Ishikawa (cell line): ENCODE data around the gene BTBD9.

Experiments used
- CEBPB ChIP-seq: IDR thresholded peaks from 2 replicates; pipeline ENCODE4 v1.6.1; 2012
- CREB1 ChIP-seq: IDR thresholded peaks from 2 replicates; pipeline ENCODE4 v1.6.1; 2012; ENCODE audit warnings: low read depth
- EGR1 ChIP-seq: IDR thresholded peaks from 2 replicates; pipeline ENCODE4 v1.6.1; 2012
- EP300 ChIP-seq: IDR thresholded peaks from 2 replicates; pipeline ENCODE4 v1.6.1; 2012; ENCODE audit warnings: borderline replicate concordance
- FOXM1 ChIP-seq: IDR thresholded peaks from 2 replicates; pipeline ENCODE4 v1.6.1; 2012; ENCODE audit warnings: low read depth, borderline replicate concordance
- MAX ChIP-seq: IDR thresholded peaks from 2 replicates; pipeline ENCODE4 v1.6.1; 2012
- NFIC ChIP-seq: IDR thresholded peaks from 2 replicates; pipeline ENCODE4 v1.6.1; 2012
- RAD21 ChIP-seq: IDR thresholded peaks from 2 replicates; pipeline ENCODE4 v1.6.1; 2012; ENCODE audit warnings: low read depth
- REST ChIP-seq: IDR thresholded peaks from 2 replicates; pipeline ENCODE4 v1.6.1; 2012; ENCODE audit warnings: low read depth, mild to moderate bottlenecking
- TAF1 ChIP-seq: IDR thresholded peaks from 2 replicates; pipeline ENCODE4 v1.6.1; 2012; ENCODE audit warnings: low read depth, mild to moderate bottlenecking
- TCF12 ChIP-seq: IDR thresholded peaks from 2 replicates; pipeline ENCODE4 v1.6.1; 2012; ENCODE audit warnings: low read depth
- TEAD4 ChIP-seq: IDR thresholded peaks from 2 replicates; pipeline ENCODE4 v1.6.1; 2012
- USF1 ChIP-seq: IDR thresholded peaks from 2 replicates; pipeline ENCODE4 v1.6.1; 2012
- YY1 ChIP-seq: IDR thresholded peaks from 2 replicates; pipeline ENCODE4 v1.6.1; 2012; ENCODE audit warnings: low read depth
- ZBTB7A ChIP-seq: IDR thresholded peaks from 2 replicates; pipeline ENCODE4 v1.6.1; 2012; ENCODE audit warnings: low read depth

The BTBD9 gene

GRCh38 chr6:38639498-38640215, at the start of gene BTBD9:
Gene BTBD9, minus strand, starts transcription at chr6:38639929.
- TF ChIP-seq FOXM1 = no peak
- no peak for TF ChIP-seq RAD21
- TF ChIP-seq TAF1 = 0 out of 2 replicates have a peak, but pooled peaks have one; percentile 2
- TF ChIP-seq CEBPB = no peak
- TF ChIP-seq TCF12 = peak; percentile 40; the same call in 1 of the 2 replicates
- TF ChIP-seq YY1 = 0 out of 2 replicates have a peak, but pooled peaks have one; percentile 24
- peak; percentile 80 for TF ChIP-seq EGR1
- TF ChIP-seq CREB1 = peak; percentile 97
- no peak for TF ChIP-seq EP300
- TF ChIP-seq ZBTB7A = peak; percentile 81

- TF ChIP-seq ZBTB7A = no peak
- no peak for TF ChIP-seq CREB1
- no peak for TF ChIP-seq EP300
Measured at GRCh38 chr6:38688579-38689087, 48.9 kb upstream of the BTBD9 start.

GRCh38 chr6:38687549-38687948, 47.8 kb upstream of the BTBD9 start:
- TF ChIP-seq TAF1 = no peak
- TF ChIP-seq EP300 = no peak
- TF ChIP-seq CREB1 = no peak
- no peak for TF ChIP-seq EGR1
- no peak for TF ChIP-seq NFIC
- TF ChIP-seq RAD21 = no peak
- TF ChIP-seq TCF12 = no peak
- TF ChIP-seq CEBPB = no peak

GRCh38 chr6:38687043-38687353, 47.3 kb upstream of the BTBD9 start:
- no peak for TF ChIP-seq TCF12

GRCh38 chr6:38686270-38687042, 46.7 kb upstream of the BTBD9 start:
- TF ChIP-seq EP300 = no peak

- no peak for TF ChIP-seq NFIC
- TF ChIP-seq USF1 = no peak
- no peak for TF ChIP-seq FOXM1
- no peak for TF ChIP-seq MAX
Measured at GRCh38 chr6:38684904-38685303, 45.2 kb upstream of the BTBD9 start.

GRCh38 chr6:38684237-38684636, 44.5 kb upstream of the BTBD9 start:
- no peak for TF ChIP-seq EGR1
- TF ChIP-seq TCF12 = no peak
- no peak for TF ChIP-seq REST
- no peak for TF ChIP-seq CEBPB
- TF ChIP-seq MAX = no peak
- no peak for TF ChIP-seq TAF1
- no peak for TF ChIP-seq USF1
- TF ChIP-seq TEAD4 = no peak
- TF ChIP-seq CREB1 = no peak
- no peak for TF ChIP-seq EP300
- TF ChIP-seq NFIC = no peak
- no peak for TF ChIP-seq FOXM1
- TF ChIP-seq RAD21 = no peak
- TF ChIP-seq YY1 = no peak

- no peak for TF ChIP-seq TEAD4
Measured at GRCh38 chr6:38681850-38682249, 42.1 kb upstream of the BTBD9 start.
